Stimulated activated memory B cell treated with anti-CD40 and anti-IgM and Interleukin-4, amounts not matched to agents 10 μg/mL and 1 μg/mL and 100 μg/mL, for 72 hours (primary cell): ENCODE data around the gene HIF1AN.
"Not testable (repeated sequence)": the region's sequence is repeated elsewhere in the genome, so short reads cannot be mapped to it uniquely, and the experiment has no call there.

Source experiments
- ATAC-seq: fragments of 150-1000 bp; cut with Tn5 transposase; 2 replicates; pipeline ENCODE4 v1.10.0; 2021
- H3K27ac Mint-ChIP-seq: one replicate; pipeline ENCODE4 v1.8.0; 2022; ENCODE audit warnings: mild to moderate bottlenecking, mixed read lengths
- H3K27me3 Mint-ChIP-seq: one replicate; pipeline ENCODE4 v1.8.0; 2022; ENCODE audit warnings: mixed read lengths
- H3K36me3 Mint-ChIP-seq: one replicate; pipeline ENCODE4 v1.8.0; 2022; ENCODE audit warnings: mixed read lengths
- H3K4me1 Mint-ChIP-seq: one replicate; pipeline ENCODE4 v1.8.0; 2022; ENCODE audit warnings: mixed read lengths
- H3K4me3 Mint-ChIP-seq: one replicate; pipeline ENCODE4 v1.8.0; 2022; ENCODE audit warnings: mild to moderate bottlenecking, moderate library complexity, mixed read lengths
- H3K9me3 Mint-ChIP-seq: one replicate; pipeline ENCODE4 v1.8.0; 2022; ENCODE audit warnings: mixed read lengths

Gene HIF1AN

DNA sequence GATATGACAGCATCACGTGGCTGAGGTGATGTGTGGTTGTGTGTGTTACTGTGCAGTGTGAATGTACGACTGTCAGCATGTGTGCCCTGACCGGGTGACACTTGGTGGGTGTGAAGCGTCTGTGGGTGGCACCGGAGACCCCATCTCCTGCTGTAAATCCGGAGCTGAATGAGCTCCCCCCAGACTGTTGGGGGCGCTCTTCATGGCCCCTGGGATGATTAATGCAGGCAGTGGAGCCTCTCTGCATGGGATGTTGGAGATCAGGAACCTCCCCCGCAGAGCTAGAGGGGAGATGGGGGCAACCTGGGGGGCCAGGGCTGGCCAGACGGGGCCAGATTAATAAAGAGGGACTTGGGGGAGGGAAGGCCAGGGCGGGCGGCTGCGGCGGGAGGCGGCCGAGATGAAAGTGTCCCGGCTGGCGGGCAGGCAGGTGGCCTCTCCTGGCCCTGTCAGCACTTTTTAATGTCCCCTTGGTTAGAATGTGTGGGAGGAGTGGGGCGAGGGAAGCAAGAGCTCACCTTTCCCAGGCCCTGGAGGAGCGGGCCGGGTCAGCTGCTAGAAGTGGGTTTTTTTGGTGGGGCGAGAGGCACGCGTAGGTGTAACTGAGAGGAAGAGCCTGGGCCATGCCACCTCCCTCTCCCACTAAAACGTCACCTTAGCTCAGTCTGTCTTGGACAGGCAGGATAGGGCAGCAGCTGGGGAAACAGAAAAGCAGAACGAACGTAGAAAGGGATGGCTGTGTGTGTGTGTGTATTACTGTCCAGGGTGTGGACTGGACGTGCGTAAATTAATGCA lies 34.1 kb downstream of the HIF1AN start:
- no peak overlapping the region for H3K4me3 Mint-ChIP-seq
- no peak for ATAC-seq
- no peaks in the 10 kb centered on the region for H3K4me1 Mint-ChIP-seq
- no peak overlapping the region for H3K27ac Mint-ChIP-seq
- peaks cover 50% of the 10 kb centered on the region for H3K27me3 Mint-ChIP-seq
- no peaks in the 10 kb centered on the region for H3K9me3 Mint-ChIP-seq
- H3K36me3 Mint-ChIP-seq = no peaks in the 10 kb centered on the region

DNA sequence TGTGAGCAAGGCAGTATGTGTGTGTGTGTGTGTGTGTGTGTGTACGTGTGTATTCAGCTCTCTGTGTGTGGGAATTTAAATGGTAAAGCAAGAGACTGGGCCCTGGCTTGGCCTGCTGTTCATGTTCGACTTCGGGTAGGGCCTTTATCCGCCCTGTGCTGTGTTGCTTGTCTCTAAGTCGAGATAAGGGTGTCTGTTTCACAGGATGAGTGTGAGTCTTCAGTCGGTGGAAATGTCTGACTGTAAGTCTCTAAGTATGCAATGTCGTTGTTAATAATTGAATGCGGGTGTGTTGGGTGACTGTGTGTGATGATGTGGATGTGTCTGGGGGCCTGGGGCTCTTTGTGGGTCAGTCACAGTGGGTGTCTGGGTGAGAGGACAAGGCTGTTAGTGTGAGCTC lies 34.8 kb downstream of the HIF1AN start:
- no peak for ATAC-seq
- Mint-ChIP-seq H3K36me3 (no peaks in the 10 kb centered on the region), H3K9me3 (no peaks in the 10 kb centered on the region), H3K4me3 (no peak overlapping the region), H3K4me1 (no peaks in the 10 kb centered on the region), H3K27me3 (peaks cover 50% of the 10 kb centered on the region), H3K27ac (no peak overlapping the region)

DNA sequence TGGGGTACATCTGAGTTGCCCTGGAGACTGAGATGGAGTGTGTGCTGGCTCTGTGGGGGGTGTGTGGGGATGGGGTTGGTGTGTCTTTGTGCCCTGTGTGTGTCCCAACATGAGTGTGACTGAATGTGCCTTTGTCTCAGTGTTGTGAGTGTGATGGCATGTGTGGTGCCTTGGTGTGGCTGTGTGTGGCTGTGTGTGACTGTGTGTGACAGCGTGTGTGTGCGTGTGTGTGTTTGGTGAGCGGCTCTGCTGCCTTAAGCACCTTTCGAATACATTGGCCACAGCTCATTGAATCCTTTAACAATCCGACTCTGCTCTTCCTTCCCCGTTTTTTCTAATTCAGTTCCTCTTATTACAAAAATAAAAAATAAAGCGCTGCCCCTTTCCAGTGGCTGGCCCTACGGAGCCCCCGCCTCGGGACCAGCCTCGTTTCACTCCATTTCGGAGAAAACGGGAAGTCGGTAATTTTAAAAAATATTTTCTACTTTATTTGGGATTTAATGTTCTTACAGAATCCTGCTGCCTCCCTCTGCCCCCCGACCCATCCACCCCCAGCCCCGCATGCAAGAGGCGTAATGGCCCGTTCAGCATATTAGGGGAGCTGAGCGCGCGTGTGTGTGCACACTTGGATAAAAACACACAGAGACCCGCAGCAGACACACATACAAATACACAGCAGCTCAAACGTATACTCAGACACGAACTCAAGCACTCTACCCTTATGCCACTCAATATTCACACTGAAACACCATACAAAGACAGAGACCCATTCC lies 35.5 kb downstream of the HIF1AN start:
- Mint-ChIP-seq H3K27ac (no peak overlapping the region), H3K4me1 (no peaks in the 10 kb centered on the region), H3K27me3 (peaks cover 50% of the 10 kb centered on the region), H3K4me3 (no peak overlapping the region), H3K9me3 (no peaks in the 10 kb centered on the region), H3K36me3 (no peaks in the 10 kb centered on the region)
- ATAC-seq = no peak

DNA sequence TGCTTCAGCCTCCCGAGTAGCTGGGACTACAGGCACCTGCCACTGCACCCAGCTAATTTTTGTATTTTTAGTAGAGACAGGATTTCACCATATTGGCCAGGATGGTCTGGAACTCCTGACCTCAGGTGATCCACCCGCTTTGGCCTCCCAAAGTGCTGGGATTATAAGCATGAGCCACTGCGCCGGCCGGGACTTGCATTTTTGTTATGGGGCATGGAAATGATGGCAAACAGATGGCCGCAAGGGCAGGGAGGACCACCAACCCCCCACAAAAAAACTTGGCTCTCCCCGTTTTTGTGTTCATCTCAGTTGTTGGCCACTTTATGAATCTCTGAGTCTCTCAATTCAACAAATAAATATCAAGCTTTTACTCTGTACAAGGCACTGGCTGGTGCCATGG lies 39.4 kb downstream of the HIF1AN start:
- not testable (repeated sequence) for ATAC-seq, H3K9me3 Mint-ChIP-seq, H3K36me3 Mint-ChIP-seq, H3K27ac Mint-ChIP-seq, H3K4me1 Mint-ChIP-seq, H3K4me3 Mint-ChIP-seq
- peaks cover 63% of the 10 kb centered on the region for H3K27me3 Mint-ChIP-seq

DNA sequence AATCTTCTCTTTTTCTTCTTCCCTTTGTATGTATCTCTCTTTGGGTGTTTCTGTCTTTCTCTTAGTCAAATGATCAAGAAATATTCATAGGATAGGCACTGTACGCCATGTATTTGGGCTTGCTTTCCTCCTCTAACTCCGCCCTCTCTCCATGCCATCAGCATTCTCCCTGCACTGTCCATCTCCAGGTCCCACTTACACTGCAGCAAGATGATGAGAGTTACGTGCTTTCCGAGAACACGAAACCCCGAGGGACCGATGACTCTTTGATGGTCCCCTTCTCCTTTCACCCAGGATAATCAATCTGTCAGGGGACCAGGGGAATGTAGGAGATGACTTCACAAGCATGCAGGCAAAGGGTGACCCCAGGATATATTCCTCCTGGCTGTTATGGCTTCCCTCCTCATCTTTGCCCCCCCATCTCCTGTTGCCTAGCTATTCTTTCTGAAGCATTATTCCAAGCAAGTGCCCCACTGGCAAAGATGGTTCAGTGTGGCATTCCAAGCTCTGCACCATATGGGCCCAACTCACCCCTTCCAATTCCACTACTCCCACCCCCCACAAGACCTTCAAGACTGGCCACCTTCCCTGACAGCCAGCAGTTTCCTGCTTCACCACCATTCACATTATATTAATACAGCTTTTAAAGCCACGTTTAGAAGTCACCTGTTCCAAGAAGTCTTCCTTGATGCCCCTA lies 40.0 kb downstream of the HIF1AN start:
- no peaks in the 10 kb centered on the region for H3K9me3 Mint-ChIP-seq
- no peaks in the 10 kb centered on the region for H3K4me1 Mint-ChIP-seq
- H3K36me3 Mint-ChIP-seq = no peaks in the 10 kb centered on the region
- peaks cover 63% of the 10 kb centered on the region for H3K27me3 Mint-ChIP-seq
- no peak for ATAC-seq
- H3K4me3 Mint-ChIP-seq = no peak overlapping the region
- H3K27ac Mint-ChIP-seq = no peak overlapping the region

DNA sequence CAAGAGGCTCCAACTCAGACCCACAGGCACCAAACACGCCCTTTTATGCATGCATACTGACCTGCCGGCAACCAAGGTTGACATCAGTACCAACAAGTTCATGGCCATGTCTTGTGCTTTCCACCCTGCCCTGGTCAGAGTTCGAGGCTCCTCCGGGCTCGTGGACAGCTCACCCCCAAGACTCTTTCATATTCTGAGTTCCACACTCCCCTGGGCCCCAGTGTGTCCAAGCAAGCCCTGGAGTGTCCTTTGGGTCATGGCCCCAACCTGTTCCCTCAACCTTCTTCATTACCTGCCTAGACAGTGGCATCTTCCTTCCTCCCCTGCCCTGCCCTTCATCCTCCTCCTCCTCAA lies 40.5 kb downstream of the HIF1AN start:
- ATAC-seq = no peak
- H3K4me1 Mint-ChIP-seq = no peaks in the 10 kb centered on the region
- no peak overlapping the region for H3K27ac Mint-ChIP-seq
- peaks cover 63% of the 10 kb centered on the region for H3K27me3 Mint-ChIP-seq
- no peaks in the 10 kb centered on the region for H3K36me3 Mint-ChIP-seq
- no peaks in the 10 kb centered on the region for H3K9me3 Mint-ChIP-seq
- H3K4me3 Mint-ChIP-seq = no peak overlapping the region

DNA sequence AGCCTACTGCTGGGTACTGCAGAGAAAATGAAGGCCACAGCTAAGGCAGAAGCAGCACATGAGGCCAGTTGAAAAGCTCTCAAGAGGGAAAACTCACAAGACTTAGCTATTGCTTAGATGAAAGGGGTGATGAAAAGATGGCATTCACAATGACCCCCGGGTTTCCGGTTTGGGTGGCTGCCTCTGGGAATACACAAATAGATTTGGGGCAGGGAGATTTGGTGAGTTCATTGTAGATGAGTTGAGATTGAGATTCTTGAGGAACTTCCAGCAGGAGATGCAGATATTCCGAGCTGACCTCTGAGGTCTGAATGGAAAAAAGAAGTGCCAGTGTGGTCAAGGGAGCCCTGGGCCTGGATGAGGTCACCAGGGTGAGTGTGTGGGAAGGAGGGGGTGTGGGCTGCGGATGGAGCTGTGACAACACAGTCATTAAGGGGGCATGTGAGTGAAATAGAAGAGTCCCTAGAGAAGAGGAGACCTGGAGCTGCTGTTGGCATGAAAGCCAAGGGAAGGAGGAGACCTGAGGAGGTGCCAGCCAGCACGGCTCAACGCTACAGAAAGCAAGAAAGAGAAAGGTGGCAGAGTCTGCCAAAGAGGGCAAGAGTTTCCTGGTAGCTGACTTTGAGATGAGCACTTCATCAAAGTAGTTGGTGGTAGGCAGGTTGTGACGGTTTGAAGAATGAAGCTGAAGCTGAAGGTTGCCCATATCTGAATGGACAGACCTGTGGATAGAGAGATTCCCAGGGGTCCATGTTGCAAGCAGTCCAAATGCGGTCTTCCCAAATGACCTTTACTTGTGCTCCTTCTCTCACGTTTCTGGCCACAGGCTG lies 43.7 kb downstream of the HIF1AN start:
- no peaks in the 10 kb centered on the region for H3K36me3 Mint-ChIP-seq
- no peaks in the 10 kb centered on the region for H3K9me3 Mint-ChIP-seq
- H3K4me3 Mint-ChIP-seq = no peak overlapping the region
- ATAC-seq = no peak
- H3K27ac Mint-ChIP-seq = no peak overlapping the region
- H3K4me1 Mint-ChIP-seq = no peaks in the 10 kb centered on the region
- peaks cover 55% of the 10 kb centered on the region for H3K27me3 Mint-ChIP-seq

DNA sequence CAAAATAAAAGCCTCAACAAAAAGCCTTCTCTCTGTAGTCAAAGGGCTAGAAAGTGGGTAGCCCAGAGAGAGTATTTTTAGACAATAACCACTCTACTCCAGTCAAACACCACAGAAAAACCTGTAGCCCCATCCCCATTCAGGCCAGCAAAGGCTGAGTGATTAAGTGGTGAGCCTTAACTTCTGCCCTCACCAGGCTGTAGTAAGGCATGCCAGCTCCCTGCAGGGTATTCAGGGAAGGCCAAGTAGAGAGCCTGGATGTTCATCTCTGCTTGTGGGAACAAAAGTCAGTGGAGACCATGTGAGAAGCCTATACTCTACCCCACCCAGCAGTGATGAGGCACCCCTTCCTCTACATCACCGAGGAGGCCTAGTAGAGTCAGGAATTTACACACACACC lies 51.2 kb downstream of the HIF1AN start:
- peaks cover 5% of the 10 kb centered on the region for H3K36me3 Mint-ChIP-seq
- peaks cover 81% of the 10 kb centered on the region for H3K27me3 Mint-ChIP-seq
- H3K4me1 Mint-ChIP-seq = no peaks in the 10 kb centered on the region
- ATAC-seq = no peak
- H3K27ac Mint-ChIP-seq = no peak overlapping the region
- H3K9me3 Mint-ChIP-seq = peaks cover 12% of the 10 kb centered on the region
- H3K4me3 Mint-ChIP-seq = no peak overlapping the region

DNA sequence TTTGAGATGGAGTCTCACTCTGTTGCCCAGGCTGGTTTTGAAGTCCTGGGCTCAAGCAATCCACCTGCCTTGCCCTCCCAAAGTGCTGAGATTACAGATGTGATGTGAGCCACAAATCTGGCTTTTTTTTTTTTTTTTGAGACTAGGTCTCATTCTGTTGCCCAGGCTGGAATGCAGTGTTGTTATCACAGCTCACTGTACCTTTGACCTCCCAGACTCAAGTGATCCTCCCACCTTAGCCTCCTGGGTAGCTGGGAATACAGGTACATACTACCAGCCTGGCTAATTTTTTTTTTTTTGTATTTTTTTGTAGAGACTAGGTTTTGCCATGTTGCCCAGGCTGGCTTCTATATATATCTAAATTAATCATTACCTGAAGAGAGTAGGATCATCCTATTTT lies 62.4 kb downstream of the HIF1AN start:
- Mint-ChIP-seq H3K4me1 (no peaks in the 10 kb centered on the region), H3K27me3 (peaks cover 49% of the 10 kb centered on the region)

DNA sequence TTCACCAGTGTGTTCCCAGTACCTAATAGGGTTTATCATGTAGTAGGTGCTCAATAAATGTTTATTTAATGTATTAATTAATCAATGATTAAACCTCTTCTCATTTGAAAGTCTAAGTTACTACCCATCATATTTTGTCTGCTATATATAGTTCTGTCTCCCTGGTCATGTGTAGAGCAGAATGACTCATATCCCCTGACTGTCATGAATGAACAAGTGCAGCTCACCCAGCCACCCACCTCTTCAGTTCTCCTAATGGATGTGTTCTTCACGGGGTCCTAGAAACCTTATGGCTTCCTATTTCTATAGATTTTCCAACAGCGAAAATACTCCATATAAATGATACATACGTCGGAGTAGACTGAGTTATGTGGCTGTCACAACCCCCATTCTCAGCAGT lies 64.5 kb downstream of the HIF1AN start:
- Mint-ChIP-seq H3K4me1 (no peaks in the 10 kb centered on the region), H3K27ac (no peak overlapping the region), H3K27me3 (peaks cover 58% of the 10 kb centered on the region), H3K4me3 (no peak overlapping the region), H3K9me3 (peaks cover 2% of the 10 kb centered on the region), H3K36me3 (peaks cover 3% of the 10 kb centered on the region)
- no peak for ATAC-seq

More for the DNA sequence above, 62.4 kb downstream of the HIF1AN start:
- Mint-ChIP-seq H3K4me3 (no peak overlapping the region), H3K36me3 (no peaks in the 10 kb centered on the region), H3K27ac (no peak overlapping the region), H3K9me3 (peaks cover 3% of the 10 kb centered on the region)
- ATAC-seq = no peak

DNA sequence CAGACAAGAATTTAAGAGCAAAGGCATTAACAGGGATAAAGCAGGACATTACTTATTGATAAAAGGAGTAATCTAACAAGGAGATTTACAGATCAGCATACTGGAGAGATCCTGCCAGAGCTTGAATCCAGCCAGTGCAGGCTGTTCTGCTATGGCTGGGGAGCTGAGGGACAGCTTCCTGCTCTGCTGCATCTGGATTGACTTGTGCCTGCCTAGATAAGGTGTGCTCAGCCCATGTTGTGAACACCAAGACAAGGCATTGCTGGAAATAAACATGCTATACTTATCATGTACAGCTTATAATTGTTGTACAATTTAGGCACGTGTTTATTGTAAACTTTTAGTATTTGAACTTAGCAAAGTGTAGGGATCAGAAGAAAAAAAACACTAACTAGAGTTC lies 71.7 kb downstream of the HIF1AN start:
- H3K27me3 Mint-ChIP-seq = peaks cover 25% of the 10 kb centered on the region

More for the DNA sequence above, 71.7 kb downstream of the HIF1AN start:
- Mint-ChIP-seq H3K9me3 (peaks cover 9% of the 10 kb centered on the region), H3K36me3 (peaks cover 6% of the 10 kb centered on the region), H3K4me1 (no peaks in the 10 kb centered on the region), H3K27ac (no peak overlapping the region), H3K4me3 (no peak overlapping the region)
- no peak for ATAC-seq
